Caco-2 (cell line): ENCODE data around the gene CYP46A1. TPM values are rescaled to one million over a fixed set of nuclear protein-coding genes. Genes with fewer than 3 reads are reported as not detected.

Source experiments
- BruUV-seq: library from RNA; stranded (reverse); fragments of 400-500 nt; replicated peaks from 2 replicates; lab custom pipeline; 2021; lab: Mats Ljungman, UMichigan
- CTCF ChIA-PET: fragments of 300-600 bp; sonication (Branson Sonifier 250); formaldehyde crosslinking; loops from one replicate; lab custom pipeline; 2022; ENCODE audit warnings: antibody characterized with exemption; lab: Charles Lee
- POLR2A ChIA-PET: fragments of 300-600 bp; sonication (Branson Sonifier 250); formaldehyde crosslinking; loops from one replicate; lab custom pipeline; 2022; ENCODE audit warnings: antibody characterized with exemption; lab: Charles Lee
- DNase-seq, 2 experiments: peaks; one replicate each; pipeline versions ENCODE4 v3.0.0 to v3.0.0-alpha.2; 2020 to 2022
- H3K27me3 ChIP-seq: replicated peaks from 2 replicates; pipeline ENCODE4 v1.6.0; 2011; ENCODE audit warnings: low read length; ENCODE audit not compliant: control insufficient read depth, insufficient read depth
- H3K36me3 ChIP-seq: 2 replicates; pipeline ENCODE4 v1.5.1; 2011; ENCODE audit warnings: low read length; ENCODE audit not compliant: control insufficient read depth, insufficient read depth
- H3K4me1 ChIP-seq: fragments of 250-450 bp; sonication (Bioruptor Pico); 2 replicates; pipeline ENCODE4 v1.5.1; 2020; ENCODE audit warnings: mild to moderate bottlenecking
- H3K4me3 ChIP-seq: 2 replicates; pipeline ENCODE4 v1.5.1; 2011; ENCODE audit warnings: low read depth, mild to moderate bottlenecking, control low read depth, low read length
- H3K9me3 ChIP-seq: fragments of 250-450 bp; sonication (Bioruptor Pico); 2 replicates; pipeline ENCODE4 v1.5.1; 2020; ENCODE audit warnings: mild to moderate bottlenecking, moderate library complexity
- H3K27ac Mint-ChIP-seq: one replicate; pipeline ENCODE4 v1.8.0; 2022; ENCODE audit warnings: mixed read lengths; ENCODE audit not compliant: unreplicated experiment
- H3K27me3 Mint-ChIP-seq: one replicate; pipeline ENCODE4 v1.8.0; 2022; ENCODE audit warnings: mixed read lengths; ENCODE audit not compliant: insufficient read depth, unreplicated experiment
- H3K36me3 Mint-ChIP-seq: one replicate; pipeline ENCODE4 v1.8.0; 2022; ENCODE audit warnings: mild to moderate bottlenecking, mixed read lengths; ENCODE audit not compliant: insufficient read depth, unreplicated experiment
- H3K4me1 Mint-ChIP-seq: one replicate; pipeline ENCODE4 v1.8.0; 2022; ENCODE audit warnings: low read depth, mixed read lengths; ENCODE audit not compliant: unreplicated experiment
- H3K4me3 Mint-ChIP-seq: one replicate; pipeline ENCODE4 v1.8.0; 2022; ENCODE audit warnings: mild to moderate bottlenecking, moderate library complexity, mixed read lengths; ENCODE audit not compliant: unreplicated experiment
- H3K9me3 Mint-ChIP-seq: one replicate; pipeline ENCODE4 v1.8.0; 2022; ENCODE audit warnings: mixed read lengths; ENCODE audit not compliant: unreplicated experiment
- intact Hi-C: fragments of 100-400 bp; cut with micrococcal nuclease; formaldehyde crosslinking; loops from one replicate; pipeline ENCODE4 v1.10.0; 2022; ENCODE audit not compliant: unreplicated experiment
- total RNA-seq: library from RNA; stranded (reverse); gene quantifications from 2 replicates; pipeline ENCODE4 v1.2.3, GENCODE V29; 2022
- TF ChIP-seq, protein P1 (sequence below), 2 experiments: fragments of 200-600 bp in 1 of 2; IDR thresholded peaks; 1 replicate in 1 of 2; 2 replicates in 1 of 2; pipeline versions ENCODE4 v1.5.1 to v1.8.0; 2011 to 2022; ENCODE audit warnings: antibody characterized with exemption in 1 of 2, control low read depth in 1 of 2, inconsistent platforms in 1 of 2, low read depth in 1 of 2, low read length in 1 of 2, mild to moderate bottlenecking in 1 of 2, moderate library complexity in 1 of 2; ENCODE audit not compliant: insufficient read depth in 1 of 2, severe bottlenecking in 1 of 2, unreplicated experiment in 1 of 2

Gene CYP46A1
- total RNA-seq, 1 experiment from 2014 or later = 0.09 TPM

DNA sequence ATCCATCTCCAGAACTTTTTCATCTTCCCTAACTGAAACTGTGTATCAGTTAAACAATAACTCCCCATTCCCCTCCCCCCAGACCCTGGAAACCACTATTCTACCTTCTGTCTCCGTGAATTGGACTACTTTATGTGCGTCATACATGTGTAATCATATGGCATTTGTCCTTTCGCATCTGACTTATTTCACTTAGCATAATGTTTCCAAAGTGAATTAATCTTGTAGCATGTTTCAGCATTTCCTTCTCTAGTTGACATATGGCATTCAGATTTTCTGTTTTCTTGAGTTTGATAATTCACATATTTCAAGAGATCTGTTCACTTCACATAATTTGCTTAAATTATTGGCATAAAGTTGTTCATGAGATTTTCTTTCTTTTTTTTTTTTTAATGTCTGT is 9.8 kb downstream of the CYP46A1 start:
- no peaks in the 10 kb centered on the region for H3K36me3 Mint-ChIP-seq
- no peak overlapping the region for H3K27ac Mint-ChIP-seq
- no TSS peak for BruUV-seq
- intact Hi-C loops = no loop called here
- no peak for DNase-seq
- ChIA-PET CTCF (no interaction called here), POLR2A (no interaction called here)
- H3K27me3 Mint-ChIP-seq = peaks cover 14% of the 10 kb centered on the region
- H3K27me3 ChIP-seq = no peaks in the 10 kb centered on the region
- H3K36me3 ChIP-seq = no peaks in the 10 kb centered on the region
- no peak overlapping the region for H3K4me3 ChIP-seq
- H3K4me1 ChIP-seq = no peaks in the 10 kb centered on the region
- no peaks in the 10 kb centered on the region for H3K9me3 ChIP-seq
- H3K9me3 Mint-ChIP-seq = no peaks in the 10 kb centered on the region
- H3K4me3 Mint-ChIP-seq = no peak overlapping the region
- H3K4me1 Mint-ChIP-seq = peaks cover 7% of the 10 kb centered on the region
- TF ChIP-seq, protein P1, sequence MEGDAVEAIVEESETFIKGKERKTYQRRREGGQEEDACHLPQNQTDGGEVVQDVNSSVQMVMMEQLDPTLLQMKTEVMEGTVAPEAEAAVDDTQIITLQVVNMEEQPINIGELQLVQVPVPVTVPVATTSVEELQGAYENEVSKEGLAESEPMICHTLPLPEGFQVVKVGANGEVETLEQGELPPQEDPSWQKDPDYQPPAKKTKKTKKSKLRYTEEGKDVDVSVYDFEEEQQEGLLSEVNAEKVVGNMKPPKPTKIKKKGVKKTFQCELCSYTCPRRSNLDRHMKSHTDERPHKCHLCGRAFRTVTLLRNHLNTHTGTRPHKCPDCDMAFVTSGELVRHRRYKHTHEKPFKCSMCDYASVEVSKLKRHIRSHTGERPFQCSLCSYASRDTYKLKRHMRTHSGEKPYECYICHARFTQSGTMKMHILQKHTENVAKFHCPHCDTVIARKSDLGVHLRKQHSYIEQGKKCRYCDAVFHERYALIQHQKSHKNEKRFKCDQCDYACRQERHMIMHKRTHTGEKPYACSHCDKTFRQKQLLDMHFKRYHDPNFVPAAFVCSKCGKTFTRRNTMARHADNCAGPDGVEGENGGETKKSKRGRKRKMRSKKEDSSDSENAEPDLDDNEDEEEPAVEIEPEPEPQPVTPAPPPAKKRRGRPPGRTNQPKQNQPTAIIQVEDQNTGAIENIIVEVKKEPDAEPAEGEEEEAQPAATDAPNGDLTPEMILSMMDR (IDR thresholded peaks at IDR 0.05; ENCODE audit: insufficient read depth in 1 of 2, low read depth in 1 of 2, low read length in 1 of 2, severe bottlenecking in 1 of 2, unreplicated experiment in 1 of 2) = no peak

DNA sequence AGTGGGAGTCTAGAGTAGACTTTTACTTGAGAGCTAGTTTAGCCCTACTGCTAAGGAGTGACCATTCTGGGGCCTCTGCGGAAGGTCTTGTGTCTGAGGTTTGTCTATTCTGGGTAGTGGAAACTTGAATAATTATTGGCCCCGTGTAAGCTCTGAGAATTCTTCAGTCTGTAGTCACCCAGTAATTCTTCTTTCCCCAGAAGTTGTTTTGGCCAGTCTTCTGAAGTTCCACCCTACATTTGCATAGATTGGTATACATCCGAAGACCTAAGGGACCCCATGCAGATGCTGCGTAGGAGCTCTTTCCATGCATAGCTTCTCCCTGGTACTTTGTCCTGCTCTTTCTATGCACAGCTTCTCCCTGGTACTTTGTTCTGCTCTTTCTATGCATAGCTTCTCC is 12.8 kb downstream of the CYP46A1 start:
- TF ChIP-seq, protein P1 (IDR thresholded peaks at IDR 0.05; ENCODE audit: insufficient read depth in 1 of 2, low read depth in 1 of 2, low read length in 1 of 2, severe bottlenecking in 1 of 2, unreplicated experiment in 1 of 2) = no peak
- H3K27me3 ChIP-seq = no peaks in the 10 kb centered on the region
- H3K4me3 Mint-ChIP-seq = no peak overlapping the region
- H3K4me3 ChIP-seq = no peak overlapping the region
- peaks cover 3% of the 10 kb centered on the region for H3K27me3 Mint-ChIP-seq
- no peaks in the 10 kb centered on the region for H3K9me3 ChIP-seq
- ChIA-PET POLR2A (no interaction called here), CTCF (no interaction called here)
- H3K9me3 Mint-ChIP-seq = peaks cover 4% of the 10 kb centered on the region
- intact Hi-C loops = no loop called here
- H3K4me1 ChIP-seq = no peaks in the 10 kb centered on the region
- H3K27ac Mint-ChIP-seq = no peak overlapping the region
- no peaks in the 10 kb centered on the region for H3K36me3 Mint-ChIP-seq
- peaks cover 7% of the 10 kb centered on the region for H3K4me1 Mint-ChIP-seq
- no TSS peak for BruUV-seq
- H3K36me3 ChIP-seq = no peaks in the 10 kb centered on the region
- DNase-seq = no peak

DNA sequence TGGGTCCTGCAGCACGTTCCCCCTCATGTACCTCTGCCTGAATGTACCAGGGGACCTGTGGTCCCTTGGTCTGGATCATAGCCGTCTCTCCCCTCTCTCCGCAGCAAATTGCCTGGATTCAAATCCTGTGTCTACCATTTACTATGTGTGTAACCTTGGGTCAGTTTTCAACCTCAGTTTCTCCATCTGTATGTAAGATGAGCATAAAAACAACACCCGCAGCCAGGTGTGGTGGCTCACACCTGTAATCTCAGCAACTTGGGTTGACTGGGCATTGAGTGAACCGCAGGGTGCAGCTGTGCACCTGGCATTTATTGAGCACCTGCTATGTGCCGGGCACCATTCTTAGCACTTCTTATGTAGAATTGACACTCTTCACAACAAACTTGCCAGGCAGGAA is 14.1 kb downstream of the CYP46A1 start:
- no peak for DNase-seq
- Mint-ChIP-seq H3K27ac (no peak overlapping the region), H3K27me3 (peaks cover 3% of the 10 kb centered on the region), H3K4me3 (no peak overlapping the region), H3K9me3 (peaks cover 16% of the 10 kb centered on the region), H3K36me3 (no peaks in the 10 kb centered on the region), H3K4me1 (peaks cover 7% of the 10 kb centered on the region)
- Histone ChIP-seq H3K36me3 (no peaks in the 10 kb centered on the region), H3K27me3 (no peaks in the 10 kb centered on the region), H3K4me1 (no peaks in the 10 kb centered on the region), H3K4me3 (no peak overlapping the region), H3K9me3 (peaks cover 7% of the 10 kb centered on the region)
- ChIA-PET CTCF (no interaction called here), POLR2A (no interaction called here)
- TF ChIP-seq, protein P1 (IDR thresholded peaks at IDR 0.05; ENCODE audit: insufficient read depth in 1 of 2, low read depth in 1 of 2, low read length in 1 of 2, severe bottlenecking in 1 of 2, unreplicated experiment in 1 of 2) = no peak
- BruUV-seq = no TSS peak
- intact Hi-C loops = no loop called here
